HCT116 (cell line): ENCODE results near the gene BCAR3.

ENCODE experiments used
- ATF3 ChIP-seq: IDR thresholded peaks from 2 replicates; pipeline ENCODE4 v1.6.1; 2012
- CTCF ChIP-seq, 3 experiments: fragments of 200-600 bp in 1 of 3; sonication (generic) in 1 of 3; IDR thresholded peaks in 2 of 3; conservative IDR thresholded peaks in 1 of 3; 2 replicates each; pipeline ENCODE4 v1.5.1; 2012 to 2017; ENCODE audit warnings: low read depth in 2 of 3, low read length in 2 of 3, antibody characterized with exemption in 1 of 3, borderline replicate concordance in 1 of 3, control low read depth in 1 of 3, mild to moderate bottlenecking in 1 of 3, mixed read lengths in 1 of 3, mixed run types in 1 of 3, moderate library complexity in 1 of 3; ENCODE audit not compliant: insufficient read depth in 1 of 3
- POLR2A ChIP-seq: IDR thresholded peaks from 2 replicates; pipeline ENCODE4 v1.7.0; 2011; ENCODE audit warnings: borderline replicate concordance; ENCODE audit not compliant: insufficient read depth, insufficient read length; ENCODE audit errors: extremely low read depth
- POLR2AphosphoS5 ChIP-seq: IDR thresholded peaks from 2 replicates; pipeline ENCODE4 v1.6.1; 2011; ENCODE audit warnings: mild to moderate bottlenecking, low read depth, low read length, moderate library complexity
- RAD21 ChIP-seq: IDR thresholded peaks from 2 replicates; pipeline ENCODE4 v1.6.1; 2012; ENCODE audit warnings: low read depth, mild to moderate bottlenecking
- REST ChIP-seq: IDR thresholded peaks from 2 replicates; pipeline ENCODE4 v1.6.1; 2012; ENCODE audit warnings: low read depth

GRCh38 chr1:93668951-93669350 is 12.7 kb downstream of the BCAR3 start:
- TF ChIP-seq POLR2AphosphoS5 (no peak), CTCF (IDR thresholded peaks at IDR 0.05 in 2 of 3, conservative IDR thresholded peaks at IDR 0.05 in 1 of 3; ENCODE audit: borderline replicate concordance in 1 of 3, insufficient read depth in 1 of 3, low read depth in 2 of 3, low read length in 2 of 3) (no peak), ATF3 (no peak), RAD21 (no peak), POLR2A (no peak), REST (no peak)
